Neural progenitor cell (in vitro differentiated cells): ENCODE measurements around the gene ADGRD2. TPM values are rescaled to one million over a fixed set of nuclear protein-coding genes. Genes with fewer than 3 reads are reported as not detected.
A peak's percentile ranks its signal among the peaks of the same experiment; 100 is the strongest.

Experiments
- DNase-seq: peaks from one replicate; pipeline ENCODE4 v3.0.0-alpha.2; 2016; ENCODE audit warnings: low spot score
- H2AFZ ChIP-seq: fragments of 200-600 bp; sonication (generic); replicated peaks from 2 replicates; pipeline ENCODE4 v1.6.1; 2016; ENCODE audit warnings: antibody characterized with exemption
- H3F3A ChIP-seq: fragments of 200-600 bp; sonication (generic); 2 replicates; pipeline ENCODE4 v1.6.1; 2016; ENCODE audit warnings: antibody characterized with exemption, low read depth
- H3K27ac ChIP-seq: fragments of 200-600 bp; sonication (generic); 2 replicates; pipeline ENCODE4 v1.5.1; 2016; ENCODE audit warnings: mild to moderate bottlenecking
- H3K27me3 ChIP-seq: fragments of 200-600 bp; sonication (generic); 2 replicates; pipeline ENCODE4 v1.6.1; 2016; ENCODE audit warnings: mild to moderate bottlenecking, moderate library complexity
- H3K36me3 ChIP-seq: fragments of 200-600 bp; sonication (generic); 2 replicates; pipeline ENCODE4 v1.5.1; 2016
- H3K4me1 ChIP-seq: fragments of 200-600 bp; sonication (generic); 2 replicates; pipeline ENCODE4 v1.6.1; 2016; ENCODE audit warnings: mixed run types
- H3K4me2 ChIP-seq: fragments of 200-600 bp; sonication (generic); 2 replicates; pipeline ENCODE4 v1.6.1; 2016
- H3K4me3 ChIP-seq: fragments of 200-600 bp; sonication (generic); 2 replicates; pipeline ENCODE4 v1.5.1; 2016
- H3K79me2 ChIP-seq: fragments of 200-600 bp; sonication (generic); 2 replicates; pipeline ENCODE4 v1.6.1; 2016; ENCODE audit warnings: low read depth
- H3K9ac ChIP-seq: fragments of 200-600 bp; sonication (generic); 2 replicates; pipeline ENCODE4 v1.6.1; 2016
- H3K9me3 ChIP-seq: fragments of 200-600 bp; sonication (generic); 2 replicates; pipeline ENCODE4 v1.5.1; 2016; ENCODE audit warnings: low read depth
- H4K20me1 ChIP-seq: fragments of 200-600 bp; sonication (generic); 2 replicates; pipeline ENCODE4 v1.6.1; 2016; ENCODE audit warnings: low read depth
- H3K27ac Mint-ChIP-seq: 3 replicates; pipeline ENCODE4 v1.8.0; 2021; ENCODE audit warnings: mixed read lengths
- H3K27me3 Mint-ChIP-seq: 2 replicates; pipeline ENCODE4 v1.8.0; 2022; ENCODE audit warnings: low read depth, mild to moderate bottlenecking, inconsistent platforms, moderate library complexity, mixed read lengths; ENCODE audit not compliant: insufficient read depth
- H3K36me3 Mint-ChIP-seq: 3 replicates; pipeline ENCODE4 v1.8.0; 2021; ENCODE audit warnings: mixed read lengths
- H3K4me1 Mint-ChIP-seq: 3 replicates; pipeline ENCODE4 v1.8.0; 2021; ENCODE audit warnings: mixed read lengths
- H3K4me3 Mint-ChIP-seq: 3 replicates; pipeline ENCODE4 v1.8.0; 2021; ENCODE audit warnings: mild to moderate bottlenecking, moderate library complexity, mixed read lengths
- H3K9me3 Mint-ChIP-seq: 3 replicates; pipeline ENCODE4 v1.8.0; 2020; ENCODE audit warnings: mixed read lengths
- CTCF ChIP-seq: fragments of 200-600 bp; sonication (generic); IDR thresholded peaks from 2 replicates; pipeline ENCODE4 v1.5.1; 2017; ENCODE audit warnings: antibody characterized with exemption, mild to moderate bottlenecking
- EZH2 ChIP-seq: fragments of 200-600 bp; sonication (generic); IDR thresholded peaks from 2 replicates; pipeline ENCODE4 v1.6.1; 2017; ENCODE audit warnings: antibody characterized with exemption, mild to moderate bottlenecking, moderate library complexity
- EZH2phosphoT487 ChIP-seq: fragments of 200-600 bp; sonication (generic); IDR thresholded peaks from 2 replicates; pipeline ENCODE4 v1.6.1; 2017; ENCODE audit warnings: antibody characterized with exemption
- total RNA-seq: library from RNA; depleted of rRNA; stranded (reverse); fragments of >200 nt; gene quantifications from 2 replicates; pipeline ENCODE4 v1.2.3, GENCODE V29; 2015; ENCODE audit warnings: low replicate concordance

ADGRD2 gene
- total RNA-seq, 1 donor from 2014 or later = 0.13 TPM

- Histone ChIP-seq H4K20me1 (no peaks in the 10 kb centered on the region), H3K4me2 (no peak overlapping the region), H3K4me1 (no peaks in the 10 kb centered on the region), H3K79me2 (no peaks in the 10 kb centered on the region), H3K9ac (no peak overlapping the region), H2AFZ (no peak overlapping the region), H3K4me3 (no peak overlapping the region), H3F3A (no peaks in the 10 kb centered on the region), H3K36me3 (no peaks in the 10 kb centered on the region), H3K27ac (no peak overlapping the region), H3K9me3 (no peaks in the 10 kb centered on the region), H3K27me3 (no peaks in the 10 kb centered on the region)
- H3K36me3 Mint-ChIP-seq = no peaks in the 10 kb centered on the region
- peaks cover 13% of the 10 kb centered on the region for H3K27me3 Mint-ChIP-seq
- peaks cover 10% of the 10 kb centered on the region for H3K4me1 Mint-ChIP-seq
- no peak overlapping the region for H3K4me3 Mint-ChIP-seq
- TF ChIP-seq EZH2phosphoT487 (no peak), CTCF (no peak), EZH2 (no peak)
- H3K27ac Mint-ChIP-seq = peak overlapping the region; percentile 67
- H3K9me3 Mint-ChIP-seq = no peaks in the 10 kb centered on the region
- DNase-seq = no peak
Observed at GRCh38 chr9:124469011-124469832, 19.0 kb downstream of the ADGRD2 start.

- H3K4me2 ChIP-seq = no peak overlapping the region
- no peaks in the 10 kb centered on the region for H3K9me3 ChIP-seq
- no peak overlapping the region for H3K27ac ChIP-seq
- H3K9ac ChIP-seq = no peak overlapping the region
- no peaks in the 10 kb centered on the region for H3K79me2 ChIP-seq
- Mint-ChIP-seq H3K9me3 (no peaks in the 10 kb centered on the region), H3K27me3 (peaks cover 10% of the 10 kb centered on the region), H3K36me3 (no peaks in the 10 kb centered on the region), H3K4me1 (peaks cover 11% of the 10 kb centered on the region), H3K4me3 (no peak overlapping the region), H3K27ac (peak overlapping the region; percentile 57)
- peaks cover 7% of the 10 kb centered on the region for H3K4me1 ChIP-seq
- H4K20me1 ChIP-seq = no peaks in the 10 kb centered on the region
- H2AFZ ChIP-seq = no peak overlapping the region
- H3K4me3 ChIP-seq = no peak overlapping the region
- TF ChIP-seq CTCF = no peak
- no peak for TF ChIP-seq EZH2phosphoT487
- TF ChIP-seq EZH2 = no peak
- DNase-seq = no peak
- no peaks in the 10 kb centered on the region for H3F3A ChIP-seq
- no peaks in the 10 kb centered on the region for H3K27me3 ChIP-seq
- no peaks in the 10 kb centered on the region for H3K36me3 ChIP-seq
Observed at GRCh38 chr9:124470306-124470705, 20.1 kb downstream of the ADGRD2 start.

GRCh38 chr9:124470726-124471125 is 20.5 kb downstream of the ADGRD2 start:
- Histone ChIP-seq H3K9ac (no peak overlapping the region), H3K27me3 (no peaks in the 10 kb centered on the region), H4K20me1 (no peaks in the 10 kb centered on the region), H3K36me3 (no peaks in the 10 kb centered on the region), H3K4me3 (no peak overlapping the region), H3K4me2 (no peak overlapping the region), H3F3A (no peaks in the 10 kb centered on the region), H3K4me1 (peaks cover 10% of the 10 kb centered on the region), H3K9me3 (no peaks in the 10 kb centered on the region), H2AFZ (no peak overlapping the region), H3K27ac (no peak overlapping the region), H3K79me2 (no peaks in the 10 kb centered on the region)
- Mint-ChIP-seq H3K36me3 (no peaks in the 10 kb centered on the region), H3K9me3 (no peaks in the 10 kb centered on the region), H3K4me1 (peaks cover 11% of the 10 kb centered on the region), H3K4me3 (no peak overlapping the region), H3K27ac (no peak overlapping the region), H3K27me3 (peaks cover 10% of the 10 kb centered on the region)
- TF ChIP-seq EZH2phosphoT487 (no peak), CTCF (no peak), EZH2 (no peak)
- DNase-seq = no peak
